Mesenchymal stem cell (in vitro differentiated cells and primary cell): ENCODE results near the gene NOS3.

Experiments used
- DNase-seq: peaks from one replicate; pipeline ENCODE4 v3.0.0-alpha.2; 2013
- H2AFZ ChIP-seq: one replicate; pipeline ENCODE4 v1.6.1; 2013; ENCODE audit warnings: low read depth, mild to moderate bottlenecking, control low read depth, inconsistent platforms, low read length, moderate library complexity
- H2AK5ac ChIP-seq: 2 replicates; pipeline ENCODE4 v1.6.1; 2013; ENCODE audit warnings: low read length, moderate library complexity, mild to moderate bottlenecking, inconsistent platforms; ENCODE audit not compliant: severe bottlenecking
- H2BK120ac ChIP-seq: one replicate; pipeline ENCODE4 v1.6.1; 2013; ENCODE audit warnings: low read depth, mild to moderate bottlenecking, inconsistent platforms, low read length, moderate library complexity
- H2BK12ac ChIP-seq, 2 experiments: one replicate each; pipeline ENCODE4 v1.6.1; 2013; ENCODE audit warnings: inconsistent platforms in 2 of 2, low read length in 2 of 2, mild to moderate bottlenecking in 2 of 2, moderate library complexity in 2 of 2, control low read depth in 1 of 2
- H2BK15ac ChIP-seq: one replicate; pipeline ENCODE4 v1.6.1; 2013; ENCODE audit warnings: mild to moderate bottlenecking, low read depth, inconsistent platforms; ENCODE audit not compliant: poor library complexity, severe bottlenecking
- H2BK5ac ChIP-seq: 2 replicates; pipeline ENCODE4 v1.6.1; 2013; ENCODE audit warnings: low read depth, mild to moderate bottlenecking, low read length, control low read depth, inconsistent platforms; ENCODE audit not compliant: poor library complexity, severe bottlenecking
- H3K14ac ChIP-seq, 2 experiments: one replicate each; pipeline ENCODE4 v1.6.1; 2013; ENCODE audit warnings: inconsistent platforms in 2 of 2, low read length in 2 of 2, control low read depth in 1 of 2, mild to moderate bottlenecking in 1 of 2, moderate library complexity in 1 of 2
- H3K18ac ChIP-seq, 2 experiments: one replicate each; pipeline ENCODE4 v1.6.1; 2013; ENCODE audit warnings: inconsistent platforms in 2 of 2, low read length in 2 of 2, control low read depth in 1 of 2, low read depth in 1 of 2, mild to moderate bottlenecking in 1 of 2
- H3K23ac ChIP-seq, 2 experiments: one replicate each; pipeline ENCODE4 v1.6.1; 2013; ENCODE audit warnings: inconsistent platforms in 2 of 2, low read length in 2 of 2, mild to moderate bottlenecking in 2 of 2, moderate library complexity in 2 of 2, control low read depth in 1 of 2
- H3K27ac ChIP-seq: 2 replicates; pipeline ENCODE4 v1.5.1; 2013; ENCODE audit warnings: mild to moderate bottlenecking, moderate library complexity, low read length, control low read depth, inconsistent platforms; ENCODE audit not compliant: poor library complexity, severe bottlenecking
- H3K27me3 ChIP-seq, 2 experiments: 2 replicates each; pipeline versions ENCODE4 v1.6.1 to v1.7.0; 2013; ENCODE audit warnings: low read length in 2 of 2, mild to moderate bottlenecking in 2 of 2, moderate library complexity in 2 of 2, control low read depth in 1 of 2, inconsistent platforms in 1 of 2; ENCODE audit not compliant: control insufficient read depth in 1 of 2, insufficient read depth in 1 of 2
- H3K36me3 ChIP-seq, 2 experiments: 2 replicates each; pipeline versions ENCODE4 v1.6.1 to v1.7.0; 2013; ENCODE audit warnings: low read length in 2 of 2, control low read depth in 1 of 2, inconsistent platforms in 1 of 2, low read depth in 1 of 2, mild to moderate bottlenecking in 1 of 2; ENCODE audit not compliant: insufficient read depth in 2 of 2, control insufficient read depth in 1 of 2
- H3K4ac ChIP-seq, 2 experiments: one replicate each; pipeline ENCODE4 v1.6.1; 2013; ENCODE audit warnings: inconsistent platforms in 2 of 2, low read length in 2 of 2, mild to moderate bottlenecking in 2 of 2, moderate library complexity in 2 of 2, control low read depth in 1 of 2, low read depth in 1 of 2
- H3K4me1 ChIP-seq: 2 replicates; pipeline ENCODE4 v1.6.1; 2013; ENCODE audit warnings: low read depth, low read length, control low read depth; ENCODE audit not compliant: control insufficient read depth, insufficient read depth
- H3K4me2 ChIP-seq: 2 replicates; pipeline ENCODE4 v1.6.1; 2013; ENCODE audit warnings: low read length, mild to moderate bottlenecking, inconsistent platforms; ENCODE audit not compliant: poor library complexity, severe bottlenecking
- H3K4me3 ChIP-seq, 2 experiments: 2 replicates each; pipeline versions ENCODE4 v1.5.1 to v1.7.0; 2013; ENCODE audit warnings: low read length in 2 of 2, mild to moderate bottlenecking in 2 of 2, control low read depth in 1 of 2, low read depth in 1 of 2; ENCODE audit not compliant: insufficient read depth in 1 of 2
- H3K79me1 ChIP-seq: replicated peaks from 2 replicates; pipeline ENCODE4 v1.6.1; 2013; ENCODE audit warnings: mild to moderate bottlenecking, control low read depth, low read length, inconsistent platforms; ENCODE audit not compliant: poor library complexity, severe bottlenecking
- H3K9ac ChIP-seq: 2 replicates; pipeline ENCODE4 v1.7.0; 2013; ENCODE audit warnings: mild to moderate bottlenecking, low read length, moderate library complexity
- H3K9me3 ChIP-seq: 2 replicates; pipeline ENCODE4 v1.7.0; 2013; ENCODE audit warnings: mild to moderate bottlenecking, low read length; ENCODE audit not compliant: control insufficient read depth
- H4K8ac ChIP-seq: one replicate; pipeline ENCODE4 v1.6.1; 2013; ENCODE audit warnings: inconsistent platforms, mild to moderate bottlenecking, low read length, moderate library complexity
- H4K91ac ChIP-seq: one replicate; pipeline ENCODE4 v1.6.1; 2013; ENCODE audit warnings: mild to moderate bottlenecking, low read length, inconsistent platforms
- WGBS: methylation state at CpG from one replicate; pipeline ENCODE4 v1.1.7; 2013; ENCODE audit warnings: mixed read lengths; 5-methylcytosine and 5-hydroxymethylcytosine counted together

NOS3 gene

DNA sequence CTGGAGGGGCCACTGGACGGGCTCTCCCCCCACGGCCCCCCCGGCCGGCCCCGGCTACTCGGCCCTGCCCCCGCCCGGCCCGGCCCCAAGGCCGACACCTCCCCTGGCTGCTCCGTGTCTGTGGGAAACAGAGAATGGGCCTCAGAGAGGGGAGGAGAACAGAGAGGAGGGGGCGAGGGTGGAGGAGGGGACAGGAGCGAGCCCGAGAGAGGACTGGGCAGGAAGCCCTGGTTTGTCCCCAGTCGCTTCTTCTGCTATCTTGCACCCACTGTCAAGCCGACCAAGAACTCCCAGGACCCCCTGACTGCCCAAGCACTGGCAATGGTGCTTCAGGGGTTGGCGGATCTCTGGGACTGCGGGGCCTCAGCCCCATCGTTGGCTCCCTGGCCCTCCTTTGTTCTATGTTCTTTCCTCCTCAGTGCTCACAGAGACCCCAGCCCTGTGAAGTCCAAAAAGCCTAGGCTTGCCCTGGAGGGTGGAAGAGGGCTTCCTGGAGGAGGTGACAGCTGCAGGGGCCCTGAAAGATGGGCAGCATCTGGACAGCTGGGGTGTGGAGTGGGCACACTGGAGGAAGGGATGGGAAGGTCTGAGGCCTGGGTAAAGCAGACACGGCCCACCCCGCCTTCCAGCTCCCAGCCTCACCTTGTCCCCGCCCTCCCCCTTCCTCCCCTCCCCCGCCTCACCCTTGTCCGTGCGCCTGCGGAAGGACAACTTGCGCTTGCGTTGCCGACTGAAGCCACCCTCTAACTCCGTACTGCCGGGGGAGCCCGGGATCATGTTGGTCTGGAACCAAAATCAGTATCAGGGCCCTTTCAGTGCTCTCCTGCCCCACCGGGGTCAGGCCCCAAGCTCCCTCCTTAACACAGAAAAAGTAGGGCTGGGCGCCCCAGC lies 42.8 kb upstream of the NOS3 start:
- WGBS = 30% methylated on average over 30 of the region's 34 CpGs
- H3K36me3 ChIP-seq = no peaks in the 10 kb centered on the region

DNA sequence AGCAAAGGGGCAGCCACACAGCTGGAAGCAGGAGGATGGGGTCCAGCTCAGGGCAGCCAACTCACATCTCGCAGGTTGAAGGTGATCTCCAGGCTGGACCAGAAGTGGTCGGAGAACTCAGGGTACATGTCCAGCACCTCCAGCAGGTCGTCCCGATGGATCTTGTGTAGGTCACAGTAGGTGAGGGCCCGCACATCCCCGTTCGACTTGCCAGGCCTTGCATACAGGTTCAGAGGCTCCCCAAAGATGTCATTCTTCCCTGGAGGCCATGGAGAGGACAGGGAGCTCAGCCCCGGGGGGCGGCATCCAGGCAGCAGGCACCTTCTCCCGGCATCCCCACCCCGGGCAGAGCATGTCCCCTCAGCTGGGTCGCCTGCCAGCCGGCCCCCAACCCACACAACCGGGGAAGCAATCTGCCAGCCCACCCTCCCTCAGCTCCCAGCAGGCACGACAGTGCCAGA lies 42.0 kb upstream of the NOS3 start:
- WGBS = 78% methylated on average over 15 of the region's 15 CpGs
- Histone ChIP-seq H3K18ac (no peak overlapping the region), H3K27ac (no peak overlapping the region), H3K4ac (no peak overlapping the region), H2AFZ (no peak overlapping the region), H3K36me3 (no peaks in the 10 kb centered on the region), H2BK15ac (no peak overlapping the region), H3K79me1 (no peaks in the 10 kb centered on the region), H4K91ac (peak overlapping the region; percentile 52), H2BK5ac (no peak overlapping the region), H2BK120ac (peak overlapping the region; percentile 73), H3K4me1 (peaks cover 9% of the 10 kb centered on the region), H3K23ac (peak overlapping the region in 1 of 2 experiments; percentile 23), H2BK12ac (peak overlapping the region; percentile 21 to 38), H3K4me2 (no peak overlapping the region), H2AK5ac (no peak overlapping the region), H3K4me3 (no peak overlapping the region), H3K9me3 (no peaks in the 10 kb centered on the region), H3K27me3 (peaks cover 16 to 44% of the 10 kb centered on the region in 2 experiments), H3K9ac (no peak overlapping the region), H3K14ac (no peak overlapping the region), H4K8ac (peak overlapping the region; percentile 20)
- no peak for DNase-seq

More for the DNA sequence above, 42.8 kb upstream of the NOS3 start:
- no peak overlapping the region for H2AK5ac ChIP-seq
- no peak overlapping the region for H2BK12ac ChIP-seq
- peaks cover 9% of the 10 kb centered on the region for H3K4me1 ChIP-seq
- DNase-seq = no peak
- no peak overlapping the region for H2AFZ ChIP-seq
- H2BK120ac ChIP-seq = no peak overlapping the region
- H4K8ac ChIP-seq = no peak overlapping the region
- H3K79me1 ChIP-seq = no peaks in the 10 kb centered on the region
- no peak overlapping the region for H3K27ac ChIP-seq
- H3K18ac ChIP-seq = no peak overlapping the region
- H3K14ac ChIP-seq = no peak overlapping the region
- no peak overlapping the region for H2BK5ac ChIP-seq
- H3K27me3 ChIP-seq = peaks cover 11 to 41% of the 10 kb centered on the region in 2 experiments
- H3K9me3 ChIP-seq = no peaks in the 10 kb centered on the region
- H3K4ac ChIP-seq = no peak overlapping the region
- H3K23ac ChIP-seq = no peak overlapping the region
- H3K4me3 ChIP-seq = no peak overlapping the region
- H2BK15ac ChIP-seq = no peak overlapping the region
- no peak overlapping the region for H3K9ac ChIP-seq
- H4K91ac ChIP-seq = no peak overlapping the region
- no peak overlapping the region for H3K4me2 ChIP-seq

DNA sequence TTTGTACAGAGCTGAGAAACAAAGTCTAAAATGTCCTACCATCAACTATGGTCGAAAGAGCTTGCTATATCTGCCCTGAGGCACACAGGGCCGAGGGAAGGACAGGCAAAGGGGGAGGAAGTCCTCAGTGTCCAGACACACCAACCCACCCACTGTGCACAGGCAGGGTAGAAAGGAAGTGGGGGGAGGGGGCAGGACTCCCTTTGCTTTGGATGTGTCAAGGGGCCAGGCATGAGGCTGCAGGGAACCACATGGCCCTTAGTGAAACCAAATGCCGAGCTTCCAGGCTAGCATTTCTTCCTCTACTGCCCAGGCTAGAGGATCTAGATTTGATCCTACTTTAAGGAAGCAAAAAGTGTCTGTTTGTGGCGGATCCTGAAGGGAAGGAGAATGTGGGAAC lies 41.3 kb upstream of the NOS3 start:
- no peak overlapping the region for H3K23ac ChIP-seq
- no peak overlapping the region for H3K4me3 ChIP-seq
- H3K27me3 ChIP-seq = peaks cover 22 to 45% of the 10 kb centered on the region in 2 experiments
- H2BK12ac ChIP-seq = peak overlapping the region in 1 of 2 experiments; percentile 22
- H2AFZ ChIP-seq = peak overlapping the region; percentile 56
- H3K9me3 ChIP-seq = no peaks in the 10 kb centered on the region
- no peak overlapping the region for H3K4ac ChIP-seq
- H4K8ac ChIP-seq = no peak overlapping the region
- no peak overlapping the region for H2BK15ac ChIP-seq
- no peak overlapping the region for H2AK5ac ChIP-seq
- no peaks in the 10 kb centered on the region for H3K79me1 ChIP-seq
- WGBS = 34% methylated on average over 3 of the region's 4 CpGs
- no peak overlapping the region for H3K14ac ChIP-seq
- H3K18ac ChIP-seq = peak overlapping the region in 1 of 2 experiments; percentile 72
- no peak overlapping the region for H2BK5ac ChIP-seq
- H3K4me1 ChIP-seq = peaks cover 9% of the 10 kb centered on the region
- no peaks in the 10 kb centered on the region for H3K36me3 ChIP-seq
- no peak overlapping the region for H4K91ac ChIP-seq
- DNase-seq = peak; percentile 30
- H3K27ac ChIP-seq = no peak overlapping the region
- H3K9ac ChIP-seq = no peak overlapping the region
- H3K4me2 ChIP-seq = no peak overlapping the region
- peak overlapping the region; percentile 54 for H2BK120ac ChIP-seq

DNA sequence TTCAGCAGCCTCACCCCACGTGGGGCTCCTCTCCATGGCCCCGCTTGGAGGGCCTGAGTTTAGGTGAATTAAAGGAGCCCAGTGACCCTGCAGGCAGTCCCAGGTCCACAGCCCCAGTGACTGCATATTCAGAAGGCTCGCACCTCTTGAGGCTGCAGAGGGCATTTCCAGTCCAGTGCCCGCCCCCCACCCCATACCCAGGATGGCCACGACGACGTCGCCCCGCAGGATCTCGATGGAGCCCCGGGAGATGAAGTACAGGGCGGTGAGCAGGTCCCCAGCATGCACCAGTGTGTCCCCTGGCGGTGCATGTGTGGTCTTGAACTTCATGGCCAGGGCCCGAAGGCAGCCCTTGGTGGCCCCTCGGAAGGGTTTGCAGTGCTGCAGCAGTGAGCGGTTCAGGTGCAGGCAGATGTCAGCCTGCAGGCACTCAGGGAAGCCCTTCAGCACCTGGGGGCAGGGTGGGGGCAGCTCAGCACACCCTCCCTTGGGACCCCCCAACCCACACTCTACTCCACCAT lies 40.8 kb upstream of the NOS3 start:
- H3K23ac ChIP-seq = no peak overlapping the region

More for the DNA sequence above, 40.8 kb upstream of the NOS3 start:
- Histone ChIP-seq H2BK12ac (peak overlapping the region in 1 of 2 experiments; percentile 22), H2AK5ac (no peak overlapping the region), H3K36me3 (no peaks in the 10 kb centered on the region), H3K4ac (peak overlapping the region in 1 of 2 experiments; percentile 6), H4K8ac (no peak overlapping the region), H3K9me3 (no peaks in the 10 kb centered on the region), H3K27ac (no peak overlapping the region), H3K4me3 (no peak overlapping the region), H3K79me1 (no peaks in the 10 kb centered on the region), H3K4me1 (peaks cover 9% of the 10 kb centered on the region), H2AFZ (no peak overlapping the region), H2BK120ac (peak overlapping the region; percentile 54), H4K91ac (peak overlapping the region; percentile 58), H2BK5ac (no peak overlapping the region), H2BK15ac (no peak overlapping the region), H3K14ac (peak overlapping the region in 1 of 2 experiments; percentile 81), H3K4me2 (no peak overlapping the region), H3K9ac (no peak overlapping the region), H3K18ac (peak overlapping the region in 1 of 2 experiments; percentile 72), H3K27me3 (peaks cover 27 to 48% of the 10 kb centered on the region in 2 experiments)
- no peak for DNase-seq
- 88% methylated on average over 16 of the region's 16 CpGs for WGBS
